Measurements from ENCODE around the gene CES3.
"Not testable (repeated sequence)": the region's sequence is repeated elsewhere in the genome, so short reads cannot be mapped to it uniquely, and the experiment has no call there.

Gene CES3

GRCh38 chr16:66944971-66945370 lies 16.1 kb upstream of the CES3 start:
- in situ Hi-C loops (cut with MboI; ENCODE audit: low sequenced_read_pairs): not testable (repeated sequence)

DNA sequence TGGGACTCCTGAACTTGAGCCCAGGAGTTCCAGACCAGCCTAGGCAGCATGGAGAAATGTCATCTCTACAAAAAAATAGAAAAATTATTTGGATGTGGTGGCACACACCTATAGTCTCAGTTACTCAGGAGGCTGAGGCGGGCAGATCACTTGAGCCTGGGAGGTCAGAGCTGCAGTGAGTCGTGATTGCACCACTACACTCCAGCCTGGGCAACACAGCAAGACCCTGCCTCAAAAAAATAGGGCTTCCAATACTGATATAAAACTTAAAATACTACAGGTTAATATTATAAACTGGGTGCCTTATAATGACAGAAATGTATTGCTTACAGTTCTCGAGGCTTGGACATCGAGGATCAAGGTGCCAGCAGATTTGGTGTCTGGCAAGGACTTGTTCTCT lies 15.1 kb upstream of the CES3 start:
- in situ Hi-C loops (cut with MboI; ENCODE audit: low sequenced_read_pairs): no loop called here

- in situ Hi-C loops (cut with MboI; ENCODE audit: low sequenced_read_pairs): no loop called here
Observed at GRCh38 chr16:66946541-66946940, 14.5 kb upstream of the CES3 start.

DNA sequence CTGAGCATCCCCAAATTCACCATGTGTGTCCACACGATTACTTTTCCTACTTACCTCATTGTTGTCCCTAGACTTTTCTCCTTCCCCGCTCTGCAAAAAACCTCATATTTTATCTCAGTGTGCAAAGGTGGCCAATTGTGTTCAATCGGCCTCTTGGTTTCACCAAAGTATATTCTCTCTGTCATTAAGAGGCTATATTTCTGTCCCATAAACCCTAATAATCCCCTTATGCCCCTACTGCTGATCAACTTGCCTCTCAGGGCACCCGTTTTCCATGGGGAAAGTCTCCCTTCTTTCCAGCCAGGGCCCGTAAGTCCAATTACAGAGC lies 14.1 kb upstream of the CES3 start:
- in situ Hi-C loops (cut with MboI; ENCODE audit: low sequenced_read_pairs): no loop called here

DNA sequence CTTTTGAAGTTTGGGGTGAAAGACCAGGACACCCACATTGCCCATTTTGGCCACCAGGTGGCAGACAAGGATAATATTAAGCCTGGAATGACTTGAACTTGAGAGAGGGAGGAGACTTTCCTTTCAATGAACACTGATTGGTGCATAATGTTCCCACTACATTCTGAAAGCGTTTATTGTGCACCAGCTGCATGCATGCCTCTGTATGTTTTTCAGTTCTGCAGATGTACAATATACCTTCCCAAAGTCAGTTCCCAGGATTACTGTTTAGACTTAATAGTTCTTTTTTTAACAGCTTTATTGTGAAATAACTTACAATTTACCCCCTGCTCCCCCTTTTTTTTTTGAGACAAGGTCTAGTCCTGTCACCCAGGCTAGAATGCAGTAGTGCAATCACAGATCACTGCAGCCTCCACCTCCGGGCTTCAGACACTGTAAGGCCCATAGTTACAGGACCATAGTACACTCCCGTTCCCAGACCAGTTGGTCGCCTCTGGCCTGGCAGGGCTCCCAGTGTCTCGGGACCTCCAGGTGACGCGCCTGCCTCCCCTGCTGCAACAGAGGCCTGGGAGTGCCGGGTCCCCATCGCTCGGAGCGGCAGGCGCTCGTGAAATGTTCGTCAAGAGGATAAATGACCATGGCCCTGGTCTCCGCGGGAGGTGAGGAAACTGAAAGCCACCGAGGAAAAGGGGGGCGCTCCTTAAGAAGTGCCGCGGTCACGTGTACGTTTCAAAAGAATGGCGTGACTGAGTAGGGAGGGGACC lies 13.6 kb upstream of the CES3 start:
- in situ Hi-C loops (cut with MboI; ENCODE audit: low sequenced_read_pairs): no loop called here

DNA sequence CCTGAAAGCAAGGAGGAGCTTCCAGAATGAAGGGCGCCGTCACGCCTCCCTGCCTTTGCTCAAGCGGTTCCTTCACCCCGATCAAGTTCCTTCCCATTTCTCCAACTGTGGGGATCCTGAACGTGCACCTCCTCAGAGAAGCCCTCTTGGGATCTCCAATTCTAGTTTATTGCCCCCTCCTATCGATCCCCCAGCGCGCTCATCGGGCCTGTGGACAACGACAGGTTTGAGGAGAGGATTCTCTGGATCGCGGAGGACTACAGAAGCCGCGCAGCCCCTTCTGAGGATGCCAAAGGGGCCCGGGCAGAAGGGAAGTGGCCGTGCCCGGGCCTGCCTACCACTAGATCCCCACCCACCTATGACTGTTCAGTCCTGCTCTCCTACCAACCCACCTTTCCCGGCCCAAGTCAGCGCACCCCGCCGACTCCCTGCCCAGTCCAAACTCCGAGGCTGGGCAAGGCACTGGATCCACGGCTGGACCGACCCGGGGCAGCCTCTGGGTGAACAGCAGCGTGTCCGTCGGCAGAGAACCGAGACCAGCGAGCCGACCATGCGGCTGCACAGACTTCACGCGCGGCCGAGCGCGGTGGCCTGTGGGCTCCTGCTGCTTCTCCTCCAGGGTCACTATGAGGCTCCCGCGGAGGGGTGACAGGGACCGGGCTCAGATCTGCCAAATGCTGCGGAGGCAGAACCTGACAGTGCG lies 12.8 kb upstream of the CES3 start:
- in situ Hi-C loops (cut with MboI; ENCODE audit: low sequenced_read_pairs): no loop called here

- in situ Hi-C loops (cut with MboI; ENCODE audit: low sequenced_read_pairs): no loop called here
Observed at GRCh38 chr16:66948837-66949225, 12.2 kb upstream of the CES3 start.

DNA sequence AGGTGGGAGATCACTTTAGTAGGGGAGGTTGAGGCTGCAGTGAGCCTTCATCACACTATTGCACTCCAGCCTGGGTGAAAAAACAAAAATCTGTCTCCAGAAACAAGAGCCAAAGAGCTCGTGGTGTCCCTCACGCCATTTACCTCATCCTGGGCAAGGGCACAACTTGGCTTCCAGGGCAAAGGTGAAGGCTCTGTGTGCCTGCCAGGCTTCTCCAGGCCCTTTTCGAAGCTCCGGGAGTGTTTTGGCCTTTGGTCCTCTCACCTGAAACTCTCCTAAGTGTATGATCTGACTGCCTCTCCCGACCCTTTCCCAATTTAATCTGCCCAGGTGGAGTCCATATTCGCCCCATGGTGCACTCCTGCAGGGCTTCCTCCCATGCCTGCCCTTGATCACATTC lies 11.6 kb upstream of the CES3 start:
- in situ Hi-C loops (cut with MboI; ENCODE audit: low sequenced_read_pairs): no loop called here

GRCh38 chr16:66950437-66950836 lies 10.6 kb upstream of the CES3 start:
- in situ Hi-C loops (cut with MboI; ENCODE audit: low sequenced_read_pairs): loop anchor here (25.0 kb wide), 1 partner anchor 487 kb away; the partner anchor contains the start of gene HSD11B2

DNA sequence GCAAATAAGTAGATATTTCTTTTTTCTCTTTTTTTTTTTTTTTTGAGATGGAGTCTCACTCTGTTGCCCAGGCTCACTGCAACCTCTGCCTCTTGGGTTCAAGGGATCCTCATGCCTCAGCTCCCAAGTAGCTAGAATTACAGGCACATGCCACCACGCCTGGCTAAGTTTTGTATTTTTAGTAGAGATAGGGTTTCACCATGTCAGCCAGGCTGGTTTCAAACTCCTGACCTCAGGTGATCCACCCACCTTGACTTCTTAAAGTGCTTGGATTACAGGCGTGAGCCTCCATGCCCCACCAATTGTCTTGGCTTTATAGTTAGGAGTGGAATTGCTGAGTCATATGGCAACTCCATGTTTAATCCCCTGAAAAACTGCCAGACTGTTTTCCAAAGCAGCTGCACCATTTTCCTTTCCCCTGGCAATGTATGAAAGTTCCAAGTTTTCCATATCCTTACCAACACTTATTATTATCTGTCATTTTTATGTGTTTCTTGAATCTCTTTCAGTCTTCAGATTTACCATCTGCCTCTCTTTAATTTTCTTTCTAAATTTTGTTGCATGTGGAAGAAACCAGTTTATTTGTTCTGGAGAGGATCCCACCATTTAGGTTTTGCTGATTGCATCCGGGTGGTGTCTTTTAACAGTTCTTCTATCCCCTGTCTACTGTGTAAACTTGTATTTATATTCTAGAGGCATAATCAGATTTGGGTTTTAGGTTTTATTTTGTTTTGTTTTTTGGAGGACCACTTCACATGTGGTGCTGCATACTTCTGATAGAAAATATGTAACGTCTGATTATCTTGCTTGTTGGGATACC lies 9.9 kb upstream of the CES3 start:
- in situ Hi-C loops (cut with MboI; ENCODE audit: low sequenced_read_pairs): loop anchor here (25.0 kb wide), 1 partner anchor 486 kb away; the partner anchor contains the start of gene HSD11B2

DNA sequence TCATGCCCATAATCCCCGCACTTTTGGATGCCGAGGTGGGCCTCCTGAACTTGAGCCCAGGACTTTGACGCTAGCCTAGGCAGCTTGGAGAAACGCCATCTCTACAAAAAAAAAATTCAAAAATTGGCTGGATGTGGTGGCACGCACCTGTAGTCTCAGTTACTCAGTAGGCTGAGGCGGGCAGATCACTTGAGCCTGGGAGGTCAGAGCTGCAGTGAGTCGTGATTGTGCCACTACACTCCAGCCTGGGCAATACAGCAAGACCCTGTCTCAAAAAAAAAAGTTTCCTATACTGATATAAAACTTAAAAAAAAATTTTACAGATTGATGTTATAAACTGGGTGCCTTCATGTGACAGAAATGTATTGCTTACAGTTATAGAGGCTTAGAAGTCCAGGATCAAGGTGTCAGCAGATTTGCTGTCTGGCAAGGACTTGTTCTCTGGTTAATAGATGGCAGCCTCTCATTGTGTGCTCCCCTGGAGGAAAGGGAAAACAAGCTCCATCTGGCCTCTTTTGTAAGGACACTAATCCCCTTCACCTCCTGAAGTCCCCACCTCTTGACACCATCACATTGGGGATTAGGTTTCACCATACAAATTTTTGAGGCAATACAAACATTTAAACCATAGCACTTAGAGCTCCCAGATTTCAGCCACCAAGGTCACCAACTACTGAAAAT lies 8.5 kb upstream of the CES3 start:
- in situ Hi-C loops (cut with MboI; ENCODE audit: low sequenced_read_pairs): loop anchor here (25.0 kb wide), 1 partner anchor 485 kb away; the partner anchor contains the start of gene HSD11B2

DNA sequence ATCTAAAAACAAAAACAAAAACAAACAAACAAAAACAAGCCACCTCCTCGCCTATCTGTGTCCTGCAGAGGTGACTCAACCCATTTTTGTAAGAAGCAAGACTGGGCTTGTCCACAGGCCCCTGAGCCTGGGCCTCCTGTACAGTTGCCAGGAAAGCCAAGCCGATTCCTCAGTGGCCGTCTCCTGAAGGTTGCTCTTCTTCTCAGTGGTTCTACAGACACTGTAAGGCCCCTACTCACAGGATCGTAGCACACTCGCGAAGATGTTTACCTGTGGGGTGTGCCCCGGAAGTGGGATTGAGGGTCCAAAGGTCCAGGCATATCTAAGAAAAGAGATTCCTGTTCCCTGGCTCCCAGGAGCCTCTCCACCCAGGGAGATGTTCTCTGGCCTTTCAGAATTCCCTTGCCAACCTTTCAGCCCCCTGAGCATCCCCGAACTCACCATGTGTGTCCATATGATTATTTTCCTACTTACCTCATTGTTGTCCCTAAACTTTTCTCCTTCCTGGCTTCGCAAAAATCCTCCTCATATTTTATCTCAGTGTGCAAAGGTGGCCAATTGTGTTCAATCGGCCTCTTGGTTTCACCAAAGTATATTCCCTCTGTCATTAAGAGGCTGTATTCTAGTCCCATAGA lies 7.5 kb upstream of the CES3 start:
- in situ Hi-C loops (cut with MboI; ENCODE audit: low sequenced_read_pairs): loop anchor here (25.0 kb wide), 1 partner anchor 484 kb away; the partner anchor contains the start of gene HSD11B2

- in situ Hi-C loops (cut with MboI; ENCODE audit: low sequenced_read_pairs): loop anchor here (25.0 kb wide), 1 partner anchor 483 kb away; the partner anchor contains the start of gene HSD11B2
Observed at GRCh38 chr16:66954097-66954659, 6.9 kb upstream of the CES3 start.

DNA sequence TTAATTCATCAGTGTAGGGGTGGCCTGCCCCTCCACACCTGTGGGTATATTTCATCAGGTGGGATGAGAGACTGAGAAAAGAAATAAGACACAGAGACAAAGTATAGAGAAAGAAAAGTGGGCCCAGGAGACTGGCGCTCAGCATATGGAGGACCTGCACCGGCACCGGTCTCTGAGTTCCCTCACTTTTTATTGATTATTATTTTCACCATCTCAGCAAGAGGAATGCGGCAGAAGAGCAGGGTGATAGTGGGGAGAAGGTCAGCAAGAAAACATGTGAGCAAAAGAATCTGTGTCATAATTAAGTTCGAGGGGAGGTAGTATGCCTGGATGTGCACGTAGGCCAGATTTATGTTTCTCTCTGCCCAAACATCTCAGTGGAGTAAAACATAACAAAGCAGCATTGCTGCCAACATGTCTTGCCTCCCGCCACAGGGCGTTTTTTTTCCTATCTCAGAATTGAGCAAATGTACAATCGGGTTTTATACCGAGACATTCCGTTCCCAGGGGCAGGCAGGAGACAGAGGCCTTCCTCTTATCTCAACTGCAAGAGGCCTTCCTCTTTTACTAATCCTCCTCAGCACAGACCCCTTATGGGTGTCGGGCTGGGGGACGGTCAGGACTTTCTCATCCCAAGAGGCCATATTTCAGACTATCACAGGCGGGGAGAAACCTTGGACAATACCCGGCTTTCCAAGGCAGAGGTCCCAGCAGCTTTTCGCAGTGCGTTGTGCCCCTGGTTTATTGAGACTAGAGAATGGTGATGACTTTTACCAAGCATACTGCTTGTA lies 5.5 kb upstream of the CES3 start:
- in situ Hi-C loops (cut with MboI; ENCODE audit: low sequenced_read_pairs): loop anchor here (25.0 kb wide), 1 partner anchor 482 kb away; the partner anchor contains the start of gene HSD11B2

DNA sequence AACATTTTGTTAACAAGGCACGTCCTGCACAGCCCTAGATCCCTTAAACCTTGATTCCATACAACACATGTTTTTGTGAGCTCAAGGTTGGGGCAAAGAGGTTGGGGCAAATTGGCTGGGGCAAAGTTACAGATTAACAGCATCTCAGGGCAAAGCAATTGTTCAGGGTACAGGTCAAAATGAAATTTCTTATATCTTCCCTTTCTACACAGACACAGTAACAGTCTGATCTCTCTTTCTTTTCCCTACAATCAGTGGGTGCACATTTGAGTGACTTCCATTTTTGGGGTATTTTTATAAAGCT lies 5.0 kb upstream of the CES3 start:
- in situ Hi-C loops (cut with MboI; ENCODE audit: low sequenced_read_pairs): loop anchor here (25.0 kb wide), 1 partner anchor 481 kb away; the partner anchor contains the start of gene HSD11B2

GRCh38 chr16:66958857-66959703 lies 2.0 kb upstream of the CES3 start:
- in situ Hi-C loops (cut with MboI; ENCODE audit: low sequenced_read_pairs): loop anchor here (25.0 kb wide), 1 partner anchor 478 kb away; the partner anchor contains the start of gene HSD11B2

- in situ Hi-C loops (cut with MboI; ENCODE audit: low sequenced_read_pairs): loop anchor here (25.0 kb wide), 1 partner anchor 478 kb away; the partner anchor contains the start of gene HSD11B2
Observed at GRCh38 chr16:66959704-66960161, 1.3 kb upstream of the CES3 start.

DNA sequence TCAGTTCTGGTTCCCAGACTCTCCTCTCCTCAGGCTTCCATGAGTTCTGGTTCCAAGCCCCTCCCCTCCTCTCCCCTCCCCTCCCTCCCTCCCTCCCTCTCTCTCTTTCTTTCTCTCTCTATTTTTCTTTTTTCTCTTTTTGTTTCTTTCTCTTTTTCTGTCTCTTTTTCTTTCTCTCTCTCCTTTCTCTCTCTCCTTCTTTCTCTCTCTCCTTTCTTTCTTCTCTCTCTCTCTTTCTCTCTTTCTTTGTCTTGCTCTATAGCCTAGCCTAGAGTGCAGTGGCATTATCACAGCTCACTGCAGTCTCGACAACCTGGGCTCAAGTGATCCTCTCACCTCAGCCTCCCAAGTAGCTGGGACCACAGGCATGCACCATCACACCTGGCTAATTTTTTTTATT lies 796 bp upstream of the CES3 start:
- in situ Hi-C loops (cut with MboI; ENCODE audit: low sequenced_read_pairs): loop anchor here (25.0 kb wide), 1 partner anchor 477 kb away; the partner anchor contains the start of gene HSD11B2

Data from HL-60/S4 treated with phorbol 12-myristate 13-acetate at 8.2 ng/mL for 4 days and 3 days (cell line).